ENCODE data around the gene TBX1.

TBX1 gene

DNA sequence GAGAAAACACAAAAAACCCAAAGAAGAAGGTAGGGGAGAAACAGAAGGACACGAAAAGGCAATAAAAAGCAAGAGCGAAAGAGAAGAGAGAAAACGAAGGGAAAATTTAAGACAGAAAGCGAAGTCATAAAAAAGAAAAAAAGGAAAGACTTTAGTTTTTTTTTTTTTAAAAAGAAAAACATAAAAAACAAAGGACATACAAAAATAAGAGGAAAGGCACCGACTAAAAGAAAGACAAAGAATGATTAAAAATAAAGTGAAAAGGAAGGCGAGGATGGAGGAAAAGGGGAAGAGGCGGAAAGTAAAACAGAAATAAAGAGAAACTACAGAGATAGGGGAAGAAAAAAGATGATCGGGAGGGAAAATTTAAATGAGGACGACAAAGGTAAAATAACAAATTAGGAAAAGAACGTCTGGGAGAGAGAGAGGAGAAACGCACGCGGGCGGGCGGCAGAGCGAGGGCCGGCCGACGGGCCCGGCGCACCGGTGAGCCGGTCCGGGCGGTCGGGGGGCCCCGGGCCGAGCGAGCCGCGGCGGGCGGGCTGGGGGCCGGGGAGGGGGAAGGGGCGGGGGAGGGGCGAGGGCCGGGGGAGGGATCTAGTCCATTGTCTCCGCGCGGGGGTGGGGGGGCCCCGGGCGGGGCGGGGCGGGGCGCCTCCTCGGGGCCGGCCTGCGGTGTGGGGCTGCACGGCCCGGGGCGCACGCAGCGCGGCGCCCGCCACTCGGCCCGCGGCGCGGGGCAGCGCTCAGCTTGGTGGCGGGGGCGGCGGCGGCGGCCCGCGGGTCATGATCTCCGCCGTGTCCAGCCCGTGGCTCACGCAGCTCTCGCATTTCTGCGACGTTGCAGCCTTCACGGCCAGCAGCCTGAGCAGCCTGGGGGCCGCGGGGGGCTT, at the start of gene TBX1:
Gene TBX1, plus strand, starts transcription at position 721 of the 893 bp plus-strand sequence. Its CDS starts 66 bp downstream, at position 787.
- DNase-seq (ENCODE audit: low spot score): no peak
- in situ Hi-C loops (cut with MboI; ENCODE audit: low pct_unique_long_range_greater_than_20kb, low sequenced_read_pairs, unreplicated experiment): no loop called here
- TF ChIP-seq CTCF (IDR thresholded peaks at IDR 0.05; ENCODE audit: extremely low read depth, insufficient read depth, missing control alignments): no peak

DNA sequence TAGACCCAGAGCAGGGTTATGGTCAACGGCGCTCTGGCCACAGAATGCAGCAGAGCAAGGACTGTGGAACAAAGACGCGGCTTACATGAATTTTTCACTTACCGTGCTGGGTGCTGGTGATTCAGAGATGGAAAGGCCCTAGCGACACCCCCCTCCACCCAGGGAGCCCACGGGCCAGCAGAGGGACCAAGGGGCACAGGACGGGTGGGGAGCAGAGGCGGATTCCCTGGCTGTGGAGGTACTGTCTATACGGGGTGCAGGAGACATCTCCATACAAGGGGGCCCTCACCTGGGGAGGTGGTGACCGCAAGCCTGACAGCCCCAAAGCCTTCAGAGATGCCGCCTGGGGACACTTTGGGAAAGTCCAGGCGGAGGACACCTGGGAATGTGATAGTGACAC, 47.3 kb upstream of the TBX1 start:
- no peak for DNase-seq (ENCODE audit: low spot score)
- no peak for TF ChIP-seq CTCF (IDR thresholded peaks at IDR 0.05; ENCODE audit: extremely low read depth, insufficient read depth, missing control alignments)
- in situ Hi-C loops (cut with MboI; ENCODE audit: low pct_unique_long_range_greater_than_20kb, low sequenced_read_pairs, unreplicated experiment): no loop called here

DNA sequence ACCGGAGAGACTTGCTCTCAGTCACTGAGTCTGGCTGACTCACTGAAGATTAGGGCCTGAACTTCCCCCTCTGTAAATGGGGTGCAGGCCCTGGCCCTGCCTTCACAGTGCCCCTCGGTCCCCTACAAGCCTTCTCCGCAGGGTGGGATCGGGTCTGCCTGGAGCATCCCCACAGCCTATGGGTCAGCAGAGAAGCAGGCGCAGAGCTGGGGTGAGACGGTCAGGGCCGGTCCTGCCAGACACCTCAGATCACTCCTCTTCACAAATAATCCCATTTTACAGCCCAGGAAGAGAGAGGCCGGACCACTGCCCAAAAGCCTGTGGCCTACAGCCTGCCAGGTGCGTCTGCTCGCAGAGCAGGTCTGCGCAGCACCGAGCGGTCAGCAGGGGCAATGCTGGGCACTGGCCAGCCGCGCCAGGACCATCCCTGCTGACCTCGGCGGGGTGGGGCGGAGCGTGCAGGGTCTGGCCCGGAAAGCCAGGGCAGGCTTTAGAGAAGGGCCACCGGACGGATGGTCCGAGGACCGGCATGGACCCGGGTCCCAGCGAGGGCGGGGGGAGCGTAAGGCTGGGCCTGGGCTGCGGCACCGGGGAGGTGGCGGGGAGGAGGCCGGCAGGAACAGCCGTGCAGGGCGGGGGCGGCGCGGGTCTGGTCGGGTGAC, 46.8 kb upstream of the TBX1 start:
- in situ Hi-C loops (cut with MboI; ENCODE audit: low pct_unique_long_range_greater_than_20kb, low sequenced_read_pairs, unreplicated experiment): no loop called here
- no peak for TF ChIP-seq CTCF (IDR thresholded peaks at IDR 0.05; ENCODE audit: extremely low read depth, insufficient read depth, missing control alignments)
- no peak for DNase-seq (ENCODE audit: low spot score)

DNA sequence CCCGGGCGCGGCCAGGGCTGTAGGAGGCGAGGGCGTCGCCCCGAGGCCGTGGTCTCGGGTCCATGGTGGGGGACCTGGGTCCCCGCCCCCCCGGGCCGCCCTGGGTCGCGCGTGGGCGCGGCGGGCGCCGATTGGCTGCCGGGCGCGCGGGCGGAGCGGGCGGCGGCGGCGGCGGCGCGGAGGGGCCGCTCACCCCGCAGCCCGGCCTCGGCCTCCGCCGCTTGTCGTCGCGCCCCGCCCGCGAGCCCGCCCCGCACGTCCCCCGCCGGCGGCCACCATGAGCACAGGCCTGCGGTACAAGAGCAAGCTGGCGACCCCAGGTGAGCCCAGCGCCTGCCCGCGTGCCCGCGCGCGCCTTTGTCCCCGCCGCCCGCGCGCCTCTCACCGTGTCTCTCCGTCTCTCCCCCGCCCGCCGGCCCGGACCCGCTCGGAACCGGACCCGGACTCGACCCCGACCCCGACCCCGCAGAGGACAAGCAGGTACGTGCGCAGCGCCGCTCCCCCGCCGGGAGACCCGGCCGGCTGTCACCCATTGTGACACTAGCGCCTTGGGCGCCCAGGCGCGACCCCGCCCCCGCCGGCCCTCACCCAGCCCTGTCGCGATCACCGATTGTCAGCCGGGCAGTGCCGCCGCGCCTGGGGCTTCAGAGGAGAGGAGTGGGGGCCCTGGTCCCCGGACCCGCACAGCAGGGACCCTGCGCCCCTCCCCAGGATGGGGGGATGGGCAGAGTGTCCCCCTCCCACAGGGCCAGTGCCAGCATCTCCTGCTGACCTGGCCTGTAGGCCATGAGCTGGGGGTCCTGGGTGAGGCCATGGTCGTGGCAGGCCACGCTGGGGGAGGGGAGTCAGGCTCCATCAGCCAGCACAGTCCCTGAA, 46.0 kb upstream of the TBX1 start, which contains the start of gene SEPTIN5:
Gene SEPTIN5, plus strand, starts transcription at position 192 of the 876 bp plus-strand sequence. Its CDS starts 86 bp downstream, at position 278.
- in situ Hi-C loops (cut with MboI; ENCODE audit: low pct_unique_long_range_greater_than_20kb, low sequenced_read_pairs, unreplicated experiment): no loop called here
- no peak for TF ChIP-seq CTCF (IDR thresholded peaks at IDR 0.05; ENCODE audit: extremely low read depth, insufficient read depth, missing control alignments)

GRCh38 chr22:19715188-19715930, 45.2 kb upstream of the TBX1 start:
- no peak for DNase-seq (ENCODE audit: low spot score)
- no peak for TF ChIP-seq CTCF (IDR thresholded peaks at IDR 0.05; ENCODE audit: extremely low read depth, insufficient read depth, missing control alignments)
- in situ Hi-C loops (cut with MboI; ENCODE audit: low pct_unique_long_range_greater_than_20kb, low sequenced_read_pairs, unreplicated experiment): no loop called here

More for the DNA sequence above, 46.0 kb upstream of the TBX1 start, which contains the start of gene SEPTIN5:
- DNase-seq (ENCODE audit: low spot score): no peak

Measured in GM13977 (cell line).